ENCODE results near the gene LYZL6.
"Not testable (repeated sequence)": the region's sequence is repeated elsewhere in the genome, so short reads cannot be mapped to it uniquely, and the experiment has no call there.

The LYZL6 gene

GRCh38 chr17:35944151-35944550 is 638 bp upstream of the LYZL6 start:
- DNase-seq = no peak

DNA sequence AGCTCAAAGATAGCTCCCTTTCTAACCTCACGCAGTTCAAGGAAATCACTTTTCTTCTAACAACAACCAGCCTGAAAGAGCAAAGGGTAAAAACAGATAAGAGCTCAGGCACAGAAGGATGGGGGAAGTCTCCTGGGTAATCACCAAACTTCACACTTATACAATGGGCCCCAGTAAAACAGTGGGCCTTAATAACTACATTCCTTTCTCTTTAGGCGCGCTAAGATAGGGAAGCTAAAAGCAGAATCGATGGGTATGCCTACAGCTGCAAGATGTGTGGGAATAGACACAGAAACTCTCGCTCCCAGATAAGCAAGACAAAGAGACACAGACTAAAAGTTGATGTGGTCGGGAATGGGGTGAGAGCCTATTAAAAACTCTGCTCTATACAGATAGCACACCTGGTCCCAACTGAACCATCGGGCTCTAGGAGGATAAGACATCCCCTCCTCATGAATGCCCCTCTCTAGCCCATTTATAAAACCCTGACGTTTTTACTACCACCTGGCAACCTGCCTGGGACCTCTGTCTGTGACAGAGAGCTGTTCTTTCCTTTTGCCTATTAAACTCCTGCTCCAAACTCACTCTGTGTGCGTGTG is 826 bp downstream of the LYZL6 start:
- DNase-seq = no peak

DNA sequence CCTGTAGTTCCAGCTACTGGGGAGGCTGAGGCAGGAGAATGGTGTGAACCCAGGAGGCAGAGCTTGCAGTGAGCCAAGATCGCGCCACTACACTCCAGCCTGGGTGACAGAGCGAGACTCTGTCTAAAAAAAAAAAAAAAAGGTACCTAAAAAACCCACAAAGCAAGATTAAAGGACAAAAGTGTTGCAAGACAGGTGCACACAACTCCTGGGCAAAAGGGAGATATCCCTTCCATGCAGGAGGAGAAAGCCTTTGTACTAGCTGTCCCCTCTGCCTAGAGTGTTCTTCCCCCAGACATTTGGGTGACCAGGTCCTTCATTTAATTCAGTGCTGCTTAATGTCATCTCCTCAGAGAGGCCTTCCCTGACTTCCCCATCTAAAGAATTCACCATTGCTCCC is 5.0 kb downstream of the LYZL6 start:
- not testable (repeated sequence) for DNase-seq

- DNase-seq = no peak
These were observed 7.5 kb downstream of the LYZL6 start for GRCh38 chr17:35936063-35936462.

GRCh38 chr17:35934760-35935159 is 8.8 kb downstream of the LYZL6 start:
- no peak for DNase-seq

GRCh38 chr17:35932586-35932985 is 10.9 kb downstream of the LYZL6 start:
- DNase-seq = peak; percentile 14

DNA sequence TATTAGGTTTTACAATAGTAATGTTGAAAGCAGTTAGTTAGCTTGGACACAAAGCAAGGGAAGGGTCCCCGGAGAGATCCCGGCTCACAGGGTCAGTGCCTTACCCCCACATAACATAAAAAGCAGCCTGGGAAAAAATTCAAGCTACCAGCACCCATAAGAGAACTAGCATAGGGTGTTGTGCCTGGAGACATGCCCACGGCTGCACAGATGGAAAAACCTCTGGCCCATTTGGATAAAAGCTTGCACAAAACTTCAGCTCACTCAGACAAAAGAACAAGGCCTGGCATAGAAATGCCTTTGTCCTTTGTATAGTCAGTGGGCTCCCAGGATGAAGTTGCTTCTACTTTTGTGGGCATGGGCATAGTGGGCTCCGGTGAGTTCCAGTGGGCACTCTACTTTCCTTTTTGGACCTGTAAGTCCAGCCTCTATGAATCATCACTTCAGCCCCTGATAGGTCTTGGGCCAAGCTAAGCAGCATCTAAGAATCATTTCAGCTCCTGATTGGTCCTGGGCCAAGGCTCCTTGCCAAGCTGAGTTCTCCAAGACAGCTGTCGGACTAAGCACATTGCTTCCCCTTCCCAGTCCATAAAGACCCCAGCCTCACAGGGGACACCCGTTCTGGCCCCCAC is 11.6 kb downstream of the LYZL6 start:
- DNase-seq = peak; percentile 82

DNA sequence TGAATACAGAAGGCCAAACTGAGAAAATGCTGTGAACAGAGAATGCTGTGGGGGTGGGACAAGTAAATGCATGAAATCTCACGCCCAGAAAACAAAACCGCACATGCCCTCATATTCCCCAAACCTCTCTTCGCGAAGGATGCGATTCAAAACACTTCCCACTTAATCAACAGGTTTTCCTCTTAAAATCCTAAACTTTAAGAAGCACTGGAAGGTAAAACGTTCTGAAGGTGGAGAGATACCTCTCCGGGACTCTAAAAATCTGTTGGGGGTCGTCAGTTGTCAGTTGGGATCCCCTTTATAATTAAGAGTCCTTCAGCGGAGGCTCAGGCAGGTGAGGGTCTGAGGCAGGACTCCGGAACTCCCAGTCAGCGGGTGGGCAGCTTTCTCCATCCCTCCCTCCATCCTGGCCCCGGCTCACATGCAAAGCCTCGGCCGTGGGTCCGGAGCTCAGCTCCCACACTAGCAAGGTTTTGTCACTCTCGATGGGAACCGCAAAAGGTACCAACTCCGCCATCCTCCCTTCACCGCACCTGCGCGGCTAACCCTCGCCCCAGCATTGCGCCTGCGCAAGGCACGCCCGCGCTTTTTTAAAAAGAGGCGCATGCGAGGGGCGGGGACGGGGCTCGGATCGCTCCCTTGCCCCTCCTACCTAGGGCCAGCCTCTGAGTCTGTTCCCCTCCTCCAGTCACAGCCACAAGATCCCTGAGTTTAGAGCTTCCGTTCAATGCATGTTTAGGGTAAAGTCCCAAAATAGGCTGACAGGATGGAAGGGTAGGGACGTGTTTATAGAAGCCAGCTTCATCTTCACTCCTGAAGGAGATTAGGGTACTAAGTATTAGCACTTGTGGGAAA is 13.1 kb downstream of the LYZL6 start, which contains the start of gene RDM1:
Gene RDM1, minus strand, starts transcription at position 563 of the 855 bp plus-strand sequence. Its CDS starts 46 bp downstream, at position 517.
- DNase-seq = peak; percentile 60

GRCh38 chr17:35927714-35928113 is 15.8 kb downstream of the LYZL6 start:
- DNase-seq = no peak

- DNase-seq = no peak
These were observed 19.9 kb downstream of the LYZL6 start for GRCh38 chr17:35923609-35924114.

GRCh38 chr17:35920229-35920628 is 23.3 kb downstream of the LYZL6 start:
- DNase-seq = no peak

- no peak for DNase-seq
These were observed 24.8 kb downstream of the LYZL6 start for GRCh38 chr17:35918665-35919064.

- no peak for DNase-seq
These were observed 25.8 kb downstream of the LYZL6 start for GRCh38 chr17:35917519-35918213.

GRCh38 chr17:35915153-35915964 is 28.2 kb downstream of the LYZL6 start:
- no peak for DNase-seq

DNA sequence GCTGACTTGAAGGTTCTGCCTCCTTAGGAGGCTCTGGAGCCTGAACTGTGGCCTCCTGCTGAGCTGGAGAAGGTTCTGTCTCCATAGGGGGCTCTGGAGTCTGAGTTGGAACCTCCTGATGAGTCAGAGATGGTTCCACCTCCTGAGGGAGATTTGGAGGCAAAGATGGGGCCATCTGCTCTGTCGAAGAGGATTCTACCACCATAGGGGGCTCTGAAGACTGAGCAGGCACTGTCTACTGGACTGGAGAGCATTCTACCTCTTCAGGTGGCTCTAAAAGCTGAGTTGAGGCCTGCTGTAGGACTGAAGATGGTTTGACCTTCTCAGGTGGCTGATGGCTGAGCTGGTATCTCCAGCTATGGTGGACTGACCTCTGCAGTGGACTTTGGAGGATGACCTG is 29.2 kb downstream of the LYZL6 start:
- DNase-seq = no peak

GRCh38 chr17:35913609-35914008 is 29.9 kb downstream of the LYZL6 start:
- no peak for DNase-seq

DNA sequence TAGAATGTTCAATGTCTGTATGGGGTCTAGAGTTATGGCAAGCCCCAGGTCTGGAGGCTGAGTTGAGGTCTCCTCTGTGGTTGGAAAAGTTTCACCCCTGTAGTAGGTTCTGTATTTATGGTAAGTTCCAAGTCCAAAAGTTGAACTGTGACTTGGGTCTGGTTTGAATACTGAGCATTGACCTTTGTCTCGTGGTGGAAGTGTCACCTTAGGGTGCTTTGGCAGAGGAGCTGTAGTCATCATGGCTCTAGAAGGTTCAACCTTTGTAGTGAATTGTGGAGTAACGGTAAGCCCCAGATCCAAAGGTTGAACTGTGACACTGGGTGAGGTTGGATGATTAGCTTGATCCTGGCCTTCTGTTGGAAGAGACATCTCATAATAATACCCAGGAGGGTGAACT is 30.6 kb downstream of the LYZL6 start:
- DNase-seq = no peak

- no peak for DNase-seq
These were observed 31.1 kb downstream of the LYZL6 start for GRCh38 chr17:35912339-35912912.

- no peak for DNase-seq
These were observed 34.1 kb downstream of the LYZL6 start for GRCh38 chr17:35909408-35909807.

DNA sequence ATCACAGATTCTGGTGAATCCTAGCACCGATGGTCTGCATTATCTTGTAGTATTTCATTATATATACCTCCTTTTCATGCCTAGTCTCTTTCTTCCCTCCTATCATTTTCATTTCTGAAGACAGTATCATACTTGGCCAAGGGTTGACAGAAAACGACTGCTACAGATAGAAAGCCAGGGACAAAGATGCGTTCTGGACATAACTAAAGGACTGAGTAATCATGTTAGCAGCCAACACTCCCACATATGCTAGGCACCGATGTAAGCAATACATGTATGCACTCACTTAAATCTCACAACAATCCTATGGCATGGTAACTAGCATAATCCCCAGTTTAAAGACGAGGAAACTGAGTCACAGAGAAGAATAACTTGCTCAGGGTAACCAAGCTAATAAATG is 35.8 kb downstream of the LYZL6 start:
- DNase-seq = no peak

GRCh38 chr17:35906926-35907637 is 36.4 kb downstream of the LYZL6 start:
- no peak for DNase-seq
